Middle frontal gyrus (tissue), 1 donor: ENCODE measurements around the gene WHAMM.
"Not testable (repeated sequence)": the region's sequence is repeated elsewhere in the genome, so short reads cannot be mapped to it uniquely, and the experiment has no call there.

Experiments used
- DNase-seq: peaks from one replicate; pipeline ENCODE4 v3.0.0-alpha.2; 2015; ENCODE audit warnings: low spot score; ENCODE audit errors: extremely low spot score

The WHAMM gene

GRCh38 chr15:82799183-82799841 is 10.1 kb upstream of the WHAMM start:
- DNase-seq, result no peak

GRCh38 chr15:82802497-82802896 is 6.9 kb upstream of the WHAMM start:
- no peak for DNase-seq

DNA sequence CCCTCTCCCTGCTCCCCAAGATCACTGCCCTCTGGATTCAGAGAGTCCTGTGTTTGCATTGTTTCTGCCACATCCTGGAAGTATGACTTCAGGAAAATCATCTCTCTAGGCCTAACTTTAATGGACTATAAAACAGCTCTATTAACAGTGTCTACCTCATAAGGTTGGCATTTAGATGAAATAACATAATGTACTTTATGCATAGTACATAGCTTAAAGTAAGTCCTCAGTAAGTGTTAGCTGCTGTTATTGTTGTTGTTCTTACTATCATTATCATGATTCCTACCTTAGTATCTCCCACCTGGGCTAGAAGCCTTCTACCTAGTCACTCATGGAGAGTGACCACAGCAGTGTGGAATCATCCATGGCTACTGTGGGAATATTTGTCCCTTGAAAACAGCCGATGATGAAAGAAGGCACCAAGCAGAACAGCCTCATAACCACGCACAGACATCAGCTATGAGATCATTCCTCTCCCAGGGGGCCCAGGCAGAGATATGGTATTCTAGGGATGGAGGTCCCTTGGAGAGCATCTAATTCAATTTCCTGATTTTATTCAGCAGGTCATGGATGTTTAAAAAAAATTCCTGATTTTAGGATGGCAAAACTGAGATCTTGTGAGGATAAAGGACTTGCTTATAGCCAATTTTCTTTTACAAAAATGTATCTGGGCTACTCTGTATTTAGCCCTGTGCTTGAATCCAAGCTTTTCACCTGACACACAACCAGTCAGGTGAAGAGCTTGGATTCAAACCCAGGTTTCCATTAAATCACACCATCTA is 5.4 kb upstream of the WHAMM start:
- DNase-seq, result no peak

DNA sequence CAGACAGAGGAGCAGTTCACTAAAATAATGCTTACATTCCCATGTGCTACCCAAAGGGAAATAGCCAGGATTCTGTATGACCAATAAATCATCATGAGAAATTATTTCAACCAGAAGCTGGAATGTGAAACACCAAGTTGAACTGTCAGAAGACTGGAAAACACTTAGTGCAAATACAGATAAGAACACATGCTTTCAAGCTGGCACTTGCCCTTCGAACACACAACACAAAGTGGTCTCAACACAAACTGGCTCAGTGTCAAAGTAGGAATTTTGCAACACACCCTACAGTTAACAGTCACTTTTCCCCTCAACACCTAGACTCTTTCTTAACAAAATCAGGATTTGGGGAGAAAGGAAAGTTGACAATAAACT is 4.9 kb upstream of the WHAMM start:
- no peak for DNase-seq

- no peak for DNase-seq
Observed at GRCh38 chr15:82805994-82806406, 3.4 kb upstream of the WHAMM start, which contains the start of gene FSD2. Gene FSD2 (minus strand): TSS chr15:82806069. CDS start chr15:82787390, 18,679 bp downstream.

DNA sequence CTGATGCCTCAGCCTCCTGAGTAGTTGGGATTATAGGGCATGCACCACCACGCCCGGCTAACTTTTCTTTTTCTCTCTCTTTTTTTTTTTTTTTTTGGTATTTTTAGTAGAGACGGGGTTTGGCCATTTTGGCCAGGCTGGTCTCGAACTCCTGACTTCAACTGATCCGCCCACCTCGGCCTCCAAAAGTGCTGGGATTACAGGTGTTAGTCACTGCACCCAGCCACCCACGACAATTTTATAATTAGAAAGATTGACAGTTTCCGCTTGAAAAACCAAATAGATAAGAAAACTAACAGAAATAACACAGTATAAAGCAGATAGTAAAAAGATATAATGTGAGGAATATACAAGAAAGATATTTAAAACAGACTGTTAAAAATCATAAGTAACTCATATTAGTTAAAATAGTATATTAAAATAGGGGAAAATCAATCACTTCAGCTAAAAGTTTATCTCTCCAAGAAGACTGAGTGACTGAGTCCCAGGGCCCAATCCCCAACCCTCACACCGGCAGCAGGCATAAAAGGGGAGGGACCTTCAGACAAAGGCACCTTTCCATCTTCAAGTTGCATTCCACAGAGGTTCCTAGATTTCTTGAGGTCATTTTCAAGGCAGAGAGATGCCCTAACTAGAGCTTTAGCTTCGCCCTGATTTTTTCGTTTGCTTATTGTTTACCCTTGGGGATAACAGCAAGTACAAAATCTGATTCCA is 1.4 kb upstream of the WHAMM start:
- no peak for DNase-seq

DNA sequence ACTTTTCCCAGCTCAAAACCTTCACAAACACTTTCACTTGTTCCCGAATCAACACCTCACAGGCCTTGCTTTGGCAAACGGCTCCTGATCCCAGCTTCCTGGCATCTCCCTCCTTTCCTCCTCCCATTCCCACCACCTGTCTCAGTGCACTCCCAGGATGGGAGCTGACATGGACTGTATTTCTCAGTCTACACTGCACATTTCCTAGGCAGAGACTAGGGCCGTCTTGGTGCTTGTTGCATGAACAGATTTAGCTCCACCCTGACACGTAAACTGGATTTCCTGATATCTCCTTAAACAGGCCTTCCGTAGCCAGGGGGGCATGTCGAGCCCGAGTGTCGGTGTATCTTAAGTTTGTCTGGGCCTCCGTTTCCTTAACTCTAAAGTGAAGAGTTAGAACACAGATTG is 790 bp upstream of the WHAMM start:
- no peak for DNase-seq

GRCh38 chr15:82810061-82810889 is 847 bp downstream of the WHAMM start:
- DNase-seq, result no peak

DNA sequence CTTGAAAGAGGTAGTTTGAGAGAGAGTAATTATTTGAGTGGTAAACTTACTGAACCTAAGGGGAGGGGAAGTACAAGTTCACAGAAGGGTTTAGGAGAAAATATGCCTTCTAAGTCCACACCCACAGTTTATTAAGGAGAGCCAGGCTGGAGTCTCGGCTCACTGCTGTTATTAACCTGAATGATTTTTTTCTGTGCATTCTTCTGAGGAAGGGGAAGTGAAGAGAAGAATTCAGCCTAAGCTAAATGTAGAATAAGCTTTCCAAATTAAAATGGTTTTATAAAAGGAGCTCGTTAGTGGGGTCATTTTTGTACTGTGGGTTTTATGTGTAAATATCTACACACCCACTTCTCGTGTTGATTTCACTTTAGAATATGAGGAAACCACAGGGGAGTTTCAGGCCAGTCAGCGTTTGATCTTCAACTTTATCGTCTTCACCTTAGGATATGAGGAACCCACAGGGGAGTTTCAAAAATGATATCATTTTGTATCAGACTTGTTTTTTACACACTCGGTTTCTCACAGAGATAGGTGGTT is 1.5 kb downstream of the WHAMM start:
- DNase-seq, result no peak

DNA sequence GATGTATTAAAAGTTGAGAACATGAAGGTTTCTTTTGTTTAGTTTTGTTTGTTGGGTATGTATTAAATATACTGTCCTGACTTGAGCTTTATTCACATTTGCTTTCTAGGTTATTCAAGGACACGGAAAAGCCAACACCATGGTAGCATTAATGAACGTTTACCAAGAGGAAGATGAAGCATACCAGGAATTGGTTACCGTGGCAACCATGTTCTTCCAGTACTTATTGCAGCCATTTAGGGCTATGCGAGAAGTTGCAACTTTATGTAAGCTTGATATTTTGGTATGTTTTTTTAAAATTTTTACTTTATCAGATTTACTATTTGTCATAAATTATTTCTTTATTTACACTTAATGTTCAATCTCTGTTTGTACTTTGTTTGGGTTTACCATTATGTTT is 3.6 kb downstream of the WHAMM start:
- DNase-seq, result no peak

GRCh38 chr15:82820128-82820527 is 10.7 kb downstream of the WHAMM start:
- no peak for DNase-seq

GRCh38 chr15:82821396-82821795 is 12.0 kb downstream of the WHAMM start:
- DNase-seq, result not testable (repeated sequence)

DNA sequence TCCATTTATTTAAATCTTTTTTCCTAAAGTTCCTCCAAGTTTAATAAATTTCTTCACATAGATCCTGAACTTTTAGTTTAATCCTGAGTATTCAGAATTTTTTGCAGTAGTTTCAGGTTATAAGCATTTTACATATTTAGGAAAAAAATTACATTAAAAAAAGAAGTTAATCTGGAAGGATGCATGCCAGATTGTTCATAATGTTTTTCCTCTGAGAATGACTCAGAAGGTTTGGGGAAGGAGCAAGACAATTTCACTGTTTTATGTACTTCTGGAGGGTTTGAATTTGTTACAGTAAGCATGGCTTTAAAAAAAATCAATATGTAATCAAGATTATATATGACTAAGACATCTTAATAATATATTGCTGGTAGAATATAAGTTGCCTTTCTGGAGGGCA is 12.4 kb downstream of the WHAMM start:
- not testable (repeated sequence) for DNase-seq

DNA sequence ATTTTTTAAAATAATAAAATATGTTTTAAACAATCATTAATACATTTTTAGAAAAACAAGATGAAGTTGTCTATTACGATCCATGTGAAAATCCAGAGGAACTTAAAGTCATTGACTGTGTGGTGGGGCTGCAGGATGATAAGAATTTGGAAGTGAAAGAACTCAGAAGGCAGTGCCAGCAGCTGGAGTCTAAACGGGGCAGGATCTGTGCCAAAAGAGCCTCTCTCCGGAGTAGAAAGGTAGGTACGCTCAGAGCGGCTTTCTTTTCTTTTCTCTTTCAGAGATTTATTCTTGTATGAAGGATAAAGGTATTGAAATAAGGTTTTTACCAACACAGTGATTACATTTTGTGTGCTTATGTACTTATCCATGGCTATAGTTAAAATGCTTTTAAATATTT is 13.6 kb downstream of the WHAMM start:
- DNase-seq, result no peak

GRCh38 chr15:82828075-82828474 is 18.6 kb downstream of the WHAMM start:
- DNase-seq, result no peak

- no peak for DNase-seq
Observed at GRCh38 chr15:82829234-82829633, 19.8 kb downstream of the WHAMM start.

- DNase-seq, result no peak
Observed at GRCh38 chr15:82830427-82831173, 21.2 kb downstream of the WHAMM start.

- DNase-seq, result no peak
Observed at GRCh38 chr15:82831894-82832600, 22.6 kb downstream of the WHAMM start.

GRCh38 chr15:82832601-82833361 is 23.4 kb downstream of the WHAMM start:
- DNase-seq, result peak; percentile 18
